GM10248 (cell line): ENCODE results near the gene CLSTN3.

ENCODE experiments used
- CTCF ChIA-PET: fragments of 300-600 bp; sonication (Branson Sonifier 250); formaldehyde crosslinking; extraction: SDS; loops from one replicate; lab custom pipeline; 2021; ENCODE audit warnings: antibody characterized with exemption; lab: Yijun Ruan, JAX
- POLR2A ChIA-PET: fragments of 350-650 bp; sonication (Branson Sonifier 250); formaldehyde crosslinking; extraction: SDS; loops from one replicate; lab custom pipeline; 2020; ENCODE audit warnings: antibody characterized with exemption; lab: Yijun Ruan, JAX
- DNase-seq: peaks from one replicate; pipeline ENCODE4 v3.0.0; 2012; ENCODE audit errors: extremely low spot score
- TF ChIP-seq, protein P1 (sequence below): IDR thresholded peaks from 2 replicates; pipeline ENCODE4 v1.5.1; 2012; ENCODE audit warnings: mild to moderate bottlenecking, low read depth; ENCODE audit errors: extremely low read depth, missing control alignments, control extremely low read depth

CLSTN3 gene

DNA sequence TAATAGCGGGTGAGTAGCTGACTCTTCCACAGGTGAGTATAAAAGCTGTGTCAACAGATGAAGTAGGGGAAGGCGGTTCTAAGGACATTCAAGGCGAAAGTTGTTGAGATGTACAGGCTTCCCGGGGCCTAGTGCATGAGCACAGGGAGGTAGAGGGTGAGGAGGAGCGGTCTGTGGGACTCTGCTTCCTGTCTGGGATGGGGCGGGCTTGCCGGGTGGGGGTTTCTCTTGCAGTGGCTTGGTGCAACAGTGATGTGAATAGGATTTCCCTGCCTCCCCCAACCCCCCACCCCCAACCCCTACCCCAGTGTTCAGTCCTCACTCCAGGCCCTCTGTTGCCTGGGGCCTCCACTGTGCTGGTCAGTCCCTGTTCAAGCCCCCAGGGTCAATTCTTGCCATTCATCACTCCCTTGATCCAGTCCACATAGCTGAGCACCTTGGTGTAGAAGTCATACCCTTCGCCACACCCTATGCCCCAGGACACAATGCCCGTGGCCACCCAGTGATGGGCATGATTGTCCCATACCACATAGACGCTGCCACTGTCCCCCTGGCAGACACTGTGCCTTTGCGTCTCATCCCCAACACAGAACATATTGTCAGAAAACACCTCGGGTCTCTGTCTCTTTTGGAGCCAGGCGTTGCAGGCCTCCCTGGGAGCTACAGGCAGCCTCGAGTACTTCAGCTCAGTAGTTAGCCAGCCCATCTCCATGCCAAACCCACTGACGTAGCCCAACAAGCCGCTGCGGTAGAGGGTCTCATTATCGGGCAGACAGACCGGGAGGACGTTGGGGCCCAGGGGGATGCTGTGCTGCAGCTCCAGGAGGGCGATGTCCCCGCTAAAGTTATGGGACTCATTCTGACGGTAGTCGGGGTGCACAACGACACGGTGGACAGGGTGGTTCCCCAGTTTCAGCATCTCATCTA lies 33.9 kb upstream of the CLSTN3 start:
- no peak for DNase-seq
- CTCF ChIA-PET, result interaction anchor here (0.7 to 1.9 kb wide), 7 partner anchors 12 to 205 kb away, joined by 3 to 12 read pairs (median 4); partner anchors contain the start of gene LPCAT3
- POLR2A ChIA-PET, result interaction anchor here (0.6 kb wide), 1 partner anchor 149 kb away, joined by 4 read pairs; no protein-coding TSS in a partner anchor
- TF ChIP-seq, protein P1, sequence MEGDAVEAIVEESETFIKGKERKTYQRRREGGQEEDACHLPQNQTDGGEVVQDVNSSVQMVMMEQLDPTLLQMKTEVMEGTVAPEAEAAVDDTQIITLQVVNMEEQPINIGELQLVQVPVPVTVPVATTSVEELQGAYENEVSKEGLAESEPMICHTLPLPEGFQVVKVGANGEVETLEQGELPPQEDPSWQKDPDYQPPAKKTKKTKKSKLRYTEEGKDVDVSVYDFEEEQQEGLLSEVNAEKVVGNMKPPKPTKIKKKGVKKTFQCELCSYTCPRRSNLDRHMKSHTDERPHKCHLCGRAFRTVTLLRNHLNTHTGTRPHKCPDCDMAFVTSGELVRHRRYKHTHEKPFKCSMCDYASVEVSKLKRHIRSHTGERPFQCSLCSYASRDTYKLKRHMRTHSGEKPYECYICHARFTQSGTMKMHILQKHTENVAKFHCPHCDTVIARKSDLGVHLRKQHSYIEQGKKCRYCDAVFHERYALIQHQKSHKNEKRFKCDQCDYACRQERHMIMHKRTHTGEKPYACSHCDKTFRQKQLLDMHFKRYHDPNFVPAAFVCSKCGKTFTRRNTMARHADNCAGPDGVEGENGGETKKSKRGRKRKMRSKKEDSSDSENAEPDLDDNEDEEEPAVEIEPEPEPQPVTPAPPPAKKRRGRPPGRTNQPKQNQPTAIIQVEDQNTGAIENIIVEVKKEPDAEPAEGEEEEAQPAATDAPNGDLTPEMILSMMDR, result no peak

DNA sequence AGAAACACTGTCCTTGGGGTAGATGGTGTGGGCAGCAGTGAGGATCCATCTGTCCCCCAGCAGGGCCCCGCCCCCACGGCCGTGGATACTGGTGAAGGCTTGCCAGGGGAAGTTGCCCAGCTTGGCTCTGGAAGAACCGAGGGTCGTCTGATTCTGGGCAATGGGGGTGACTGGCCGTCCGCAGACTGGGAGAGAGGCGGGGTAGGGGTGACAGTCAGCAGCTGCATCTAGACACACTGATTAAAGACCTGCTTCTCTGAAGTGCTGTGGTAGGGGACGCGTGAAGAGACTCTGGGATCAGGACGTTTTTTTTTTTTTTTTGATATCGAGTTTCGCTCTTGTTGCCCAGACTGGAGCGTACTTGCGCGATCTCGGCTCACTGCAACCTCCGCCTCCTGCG lies 33.2 kb upstream of the CLSTN3 start:
- ChIA-PET CTCF (interaction anchor here (1.9 kb wide), 1 partner anchor 11 kb away, joined by 12 read pairs; no protein-coding TSS in a partner anchor), POLR2A (no interaction called here)
- no peak for DNase-seq
- TF ChIP-seq, protein P1, result no peak

DNA sequence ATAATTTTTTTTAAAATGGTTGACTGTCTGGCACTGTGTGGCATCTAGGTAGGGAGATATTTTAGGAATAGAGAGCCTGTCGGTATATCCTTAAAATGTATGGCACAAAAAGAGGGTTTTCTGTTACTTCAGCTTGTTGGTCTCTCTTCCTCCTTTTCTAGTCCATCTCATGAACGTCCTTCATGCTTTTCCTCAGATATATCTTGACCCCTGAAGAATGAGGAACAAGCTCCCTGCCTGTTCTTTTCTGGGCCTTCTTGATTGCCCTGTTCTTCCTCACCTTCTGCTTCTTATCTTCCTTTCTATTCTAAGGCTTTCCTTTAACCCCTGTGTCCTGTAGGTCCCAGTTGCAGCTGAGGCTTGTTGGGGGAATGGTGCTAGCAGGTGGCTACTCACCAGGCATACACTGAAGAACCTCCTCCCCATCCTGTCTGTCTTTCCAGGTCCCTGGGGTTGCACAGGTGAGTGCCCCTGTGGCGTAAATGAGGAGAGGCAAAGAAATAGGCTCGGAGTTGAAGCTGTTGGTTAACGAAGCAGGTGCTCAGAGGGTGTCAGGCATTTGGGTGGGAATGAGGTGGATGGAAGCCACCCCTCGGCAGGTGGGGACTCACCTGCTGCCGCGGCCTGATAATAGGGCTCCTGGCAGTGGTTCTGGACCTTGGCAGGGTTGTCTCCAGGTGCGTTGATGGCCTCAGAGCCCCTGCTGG lies 30.7 kb upstream of the CLSTN3 start:
- DNase-seq, result no peak
- ChIA-PET CTCF (interaction anchor here (1.0 to 2.4 kb wide), 4 partner anchors 9 to 162 kb away, joined by 3 to 9 read pairs (median 6); no protein-coding TSS in a partner anchor), POLR2A (no interaction called here)
- TF ChIP-seq, protein P1, result no peak

DNA sequence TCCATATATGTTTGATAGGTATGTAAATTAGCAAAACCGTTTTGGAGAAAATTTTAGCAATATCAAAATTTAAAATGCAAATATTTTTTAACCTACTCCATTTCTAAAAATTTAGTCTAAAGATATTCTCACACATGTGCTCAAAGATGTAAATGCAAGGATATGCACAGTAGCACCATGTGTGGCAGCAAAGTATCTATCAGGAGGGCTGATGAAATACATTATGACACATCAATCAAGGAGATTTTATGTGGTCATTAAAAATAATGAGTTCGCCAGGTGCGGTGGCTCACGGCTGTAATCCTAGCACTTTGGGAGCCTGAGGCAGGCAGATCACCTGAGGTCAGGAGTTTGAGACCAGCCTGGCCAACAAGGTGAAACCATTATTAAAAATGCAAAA lies 29.9 kb upstream of the CLSTN3 start:
- ChIA-PET POLR2A (no interaction called here), CTCF (interaction anchor here (1.0 to 2.4 kb wide), 3 partner anchors 8 to 163 kb away, joined by 3 to 9 read pairs (median 8); no protein-coding TSS in a partner anchor)
- TF ChIP-seq, protein P1, result no peak
- DNase-seq, result no peak

DNA sequence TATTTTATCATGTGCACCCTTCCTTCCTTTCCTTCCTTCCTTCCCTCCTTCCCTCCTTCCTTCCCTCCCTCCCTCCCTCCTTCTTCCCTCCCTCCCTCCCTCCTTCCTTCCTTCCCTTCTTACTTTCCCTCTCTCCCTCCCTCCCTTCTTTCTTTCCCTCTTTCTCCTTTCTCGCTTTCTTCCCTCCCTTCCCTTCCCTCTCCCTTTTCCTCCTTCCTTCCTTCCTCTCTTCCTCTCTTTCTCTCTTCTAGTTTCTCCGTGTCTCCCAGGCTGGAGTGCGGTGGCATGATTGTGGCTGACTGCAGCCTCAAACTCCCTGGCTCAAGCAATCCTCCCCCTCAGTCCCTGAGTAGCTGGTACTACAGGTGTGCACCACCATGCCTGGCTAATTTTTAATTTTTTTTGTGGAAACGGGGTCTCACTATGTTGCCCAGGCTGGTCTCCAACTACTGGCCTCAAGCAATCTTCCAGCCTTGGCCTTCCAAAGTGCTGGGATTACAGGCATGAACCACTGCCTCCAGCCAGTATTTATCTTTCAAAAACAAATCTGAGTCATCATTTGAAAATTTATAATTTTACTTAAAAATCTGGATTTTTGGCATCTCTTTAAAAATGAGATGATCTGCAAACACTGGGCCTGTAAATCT lies 29.0 kb upstream of the CLSTN3 start:
- ChIA-PET CTCF (interaction anchor here (2.1 to 2.4 kb wide), 2 partner anchors 7 to 11 kb away, joined by 8 to 9 read pairs; no protein-coding TSS in a partner anchor), POLR2A (no interaction called here)
- TF ChIP-seq, protein P1, result no peak
- DNase-seq, result no peak
